T-helper 17 cell (primary cell): Measurements from ENCODE around the gene RNF183. TPM values are rescaled to one million over a fixed set of nuclear protein-coding genes. Genes with fewer than 3 reads are reported as not detected.
"Not testable (repeated sequence)": the region's sequence is repeated elsewhere in the genome, so short reads cannot be mapped to it uniquely, and the experiment has no call there.

ENCODE experiments used
- ATAC-seq: fragments of 150-1000 bp; cut with Tn5 transposase; 2 replicates; pipeline ENCODE4 v1.10.0; 2021; ENCODE audit warnings: mild to moderate bottlenecking, moderate library complexity
- DNase-seq, 3 donors: peaks; one replicate each; pipeline versions ENCODE4 v3.0.0 to v3.0.0-alpha.2; 2020 to 2021
- H3K9me3 ChIP-seq: one replicate; pipeline ENCODE4 v1.7.0; 2013; ENCODE audit warnings: low read length, mild to moderate bottlenecking; ENCODE audit not compliant: control insufficient read depth, poor library complexity, severe bottlenecking
- H3K27ac Mint-ChIP-seq: one replicate; pipeline ENCODE4 v1.8.0; 2022; ENCODE audit warnings: mild to moderate bottlenecking, moderate library complexity, mixed read lengths
- H3K27me3 Mint-ChIP-seq: one replicate; pipeline ENCODE4 v1.8.0; 2022; ENCODE audit warnings: mixed read lengths
- H3K36me3 Mint-ChIP-seq: one replicate; pipeline ENCODE4 v1.8.0; 2022; ENCODE audit warnings: low read depth, mixed read lengths
- H3K4me1 Mint-ChIP-seq: one replicate; pipeline ENCODE4 v1.8.0; 2022; ENCODE audit warnings: mild to moderate bottlenecking, mixed read lengths
- H3K4me3 Mint-ChIP-seq: one replicate; pipeline ENCODE4 v1.8.0; 2022; ENCODE audit warnings: mild to moderate bottlenecking, moderate library complexity, mixed read lengths
- total RNA-seq, 4 donors: library from RNA in 2 of 4; stranded (reverse) in 2 of 4; gene quantifications; one replicate each; pipeline ENCODE4 v1.2.3 and lab custom pipeline; 2022 to 2026

RNF183 gene
- total RNA-seq, 2 donors from 2014 or later: not detected

GRCh38 chr9:113255438-113255837, 47.7 kb downstream of the RNF183 start:
- H3K4me3 Mint-ChIP-seq: no peak overlapping the region
- no peaks in the 10 kb centered on the region for H3K27me3 Mint-ChIP-seq
- H3K36me3 Mint-ChIP-seq: no peaks in the 10 kb centered on the region
- no peak for ATAC-seq
- H3K27ac Mint-ChIP-seq: no peak overlapping the region
- H3K4me1 Mint-ChIP-seq: no peaks in the 10 kb centered on the region
- no peak for DNase-seq
- H3K9me3 ChIP-seq: no peaks in the 10 kb centered on the region

- DNase-seq (no peak), ATAC-seq (no peak)
- no peaks in the 10 kb centered on the region for H3K27me3 Mint-ChIP-seq
- H3K4me3 Mint-ChIP-seq: no peak overlapping the region
- no peaks in the 10 kb centered on the region for H3K4me1 Mint-ChIP-seq
- no peak overlapping the region for H3K27ac Mint-ChIP-seq
- no peaks in the 10 kb centered on the region for H3K36me3 Mint-ChIP-seq
- H3K9me3 ChIP-seq: no peaks in the 10 kb centered on the region
Measured at GRCh38 chr9:113254991-113255390, 48.2 kb downstream of the RNF183 start.

DNA sequence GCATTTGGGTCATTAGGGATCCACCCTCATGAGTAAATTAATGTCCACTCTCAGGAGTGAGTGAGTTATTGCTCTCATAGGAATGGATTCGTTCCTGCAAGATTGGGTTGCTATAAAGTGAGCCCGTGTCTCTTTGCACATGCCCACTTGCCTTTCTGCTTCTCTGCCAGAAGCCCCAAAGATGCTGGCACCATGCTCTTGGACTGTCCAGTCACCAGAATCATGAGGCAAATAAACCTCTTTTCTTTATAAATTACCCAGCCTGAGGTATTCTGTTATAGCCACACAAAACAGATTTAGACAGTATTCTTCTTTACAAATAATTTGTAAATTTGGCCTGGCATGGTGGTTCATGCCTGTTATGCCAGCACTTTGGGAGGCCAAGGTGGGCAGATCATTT, 52.4 kb downstream of the RNF183 start:
- Mint-ChIP-seq H3K36me3 (no peaks in the 10 kb centered on the region), H3K27me3 (no peaks in the 10 kb centered on the region), H3K27ac (no peak overlapping the region), H3K4me1 (no peaks in the 10 kb centered on the region), H3K4me3 (no peak overlapping the region)
- ATAC-seq: no peak
- no peak for DNase-seq
- H3K9me3 ChIP-seq: no peaks in the 10 kb centered on the region

GRCh38 chr9:113249661-113250060, 53.5 kb downstream of the RNF183 start:
- not testable (repeated sequence) for H3K9me3 ChIP-seq, H3K4me1 Mint-ChIP-seq, ATAC-seq, DNase-seq, H3K27me3 Mint-ChIP-seq, H3K36me3 Mint-ChIP-seq, H3K4me3 Mint-ChIP-seq, H3K27ac Mint-ChIP-seq

DNA sequence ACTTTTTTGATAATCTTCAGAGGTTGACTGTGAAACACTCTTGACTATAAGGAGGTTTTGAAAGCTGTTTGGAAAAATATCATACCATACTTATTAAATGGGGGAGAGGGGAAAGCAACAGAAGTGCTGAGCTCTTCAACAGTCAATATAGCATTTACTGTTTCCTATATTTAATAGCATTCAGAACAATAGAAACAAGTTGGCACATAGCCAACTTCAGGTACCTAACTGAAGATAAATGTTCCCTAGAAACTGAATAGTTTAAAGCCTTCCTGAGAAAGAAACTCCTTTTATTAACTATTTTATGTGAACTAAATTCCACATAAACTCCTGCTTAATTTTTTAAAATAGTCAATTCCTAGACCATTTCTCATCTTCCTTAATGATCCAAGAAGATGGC, 55.5 kb downstream of the RNF183 start:
- H3K36me3 Mint-ChIP-seq: no peaks in the 10 kb centered on the region
- no peaks in the 10 kb centered on the region for H3K9me3 ChIP-seq
- H3K27me3 Mint-ChIP-seq: no peaks in the 10 kb centered on the region
- no peak for DNase-seq
- ATAC-seq: no peak
- H3K27ac Mint-ChIP-seq: no peak overlapping the region
- no peak overlapping the region for H3K4me3 Mint-ChIP-seq
- H3K4me1 Mint-ChIP-seq: no peaks in the 10 kb centered on the region

Other genes with a start within 250 kb of the RNF183 start
- gene ZFP37, start 246.7 kb downstream of the RNF183 start, total RNA-seq: 1 to 10 TPM in 1 of 2 donors, under 1 TPM in 1; 0.65 to 1.5 TPM
- 10 to 100 TPM in 1 of 2 donors, 1 to 10 TPM in 1; 6.6 to 12.8 TPM for gene SLC31A2, start 152.4 kb downstream of the RNF183 start, total RNA-seq
- 10 to 100 TPM; 19.3 to 24.0 TPM for gene FKBP15, start 82.1 kb downstream of the RNF183 start, total RNA-seq
- gene SLC31A1, start 81.8 kb downstream of the RNF183 start, total RNA-seq: 1 to 10 TPM; 2.3 to 4.0 TPM
- 10 to 100 TPM; 20.2 to 22.8 TPM for gene CDC26, start 27.8 kb downstream of the RNF183 start, total RNA-seq
- 10 to 100 TPM; 17.0 to 17.8 TPM for gene PRPF4, start 27.7 kb downstream of the RNF183 start, total RNA-seq
- gene WDR31, start 36.9 kb upstream of the RNF183 start, total RNA-seq: under 1 TPM; 0.82 to 0.86 TPM
- gene BSPRY, start 46.2 kb upstream of the RNF183 start, total RNA-seq: under 1 TPM in 1 of 2 donors, not detected in 1; 0.32 TPM
- 10 to 100 TPM; 13.9 to 14.6 TPM for gene HDHD3, start 73.6 kb upstream of the RNF183 start, total RNA-seq
- gene ALAD, start 97.9 kb upstream of the RNF183 start, total RNA-seq: 10 to 100 TPM; 19.3 to 21.8 TPM
- 10 to 100 TPM; 46.6 to 63.7 TPM for gene POLE3, start 107.3 kb upstream of the RNF183 start, total RNA-seq
- under 1 TPM; 0.47 to 0.65 TPM for gene C9orf43, start 107.4 kb upstream of the RNF183 start, total RNA-seq
- 10 to 100 TPM; 17.4 to 22.0 TPM for gene RGS3, start 160.4 kb upstream of the RNF183 start, total RNA-seq